Sigmoid colon (tissue), 7 donors: ENCODE results near the gene CNN2. TPM values are rescaled to one million over a fixed set of nuclear protein-coding genes. Genes with fewer than 3 reads are reported as not detected.

ENCODE experiments used
- DNase-seq: peaks from one replicate; pipeline ENCODE4 v3.0.0-alpha.2; 2019
- H3K27ac ChIP-seq, 4 donors: fragments of 200-600 bp; sonication (generic); one replicate each; pipeline ENCODE4 v1.5.1; 2016 to 2019; ENCODE audit warnings: mild to moderate bottlenecking in 1 of 4
- H3K27me3 ChIP-seq, 3 donors: fragments of 200-600 bp; sonication (generic); one replicate each; pipeline ENCODE4 v1.5.1; 2019; ENCODE audit warnings: mild to moderate bottlenecking in 1 of 3
- H3K36me3 ChIP-seq, 4 donors: fragments of 200-600 bp; sonication (generic); one replicate each; pipeline ENCODE4 v1.5.1; 2016 to 2019
- H3K4me1 ChIP-seq, 4 donors: fragments of 200-600 bp; sonication (generic); one replicate each; pipeline ENCODE4 v1.5.1; 2017 to 2019
- H3K4me3 ChIP-seq, 4 donors: fragments of 200-600 bp; sonication (generic); one replicate each; pipeline ENCODE4 v1.5.1; 2017 to 2019; ENCODE audit warnings: mild to moderate bottlenecking in 2 of 4, moderate library complexity in 1 of 4
- H3K9me3 ChIP-seq, 4 donors: fragments of 200-600 bp in 3 of 4; sonication (generic) in 3 of 4; one replicate each; pipeline versions ENCODE4 v1.5.1 to v1.6.1; 2013 to 2019
- CTCF ChIP-seq, 4 experiments: fragments of 450-650 bp in 3 of 4; fragments of 200-600 bp in 1 of 4; IDR thresholded peaks; one replicate each; pipeline ENCODE4 v1.5.1; 2016 to 2019; ENCODE audit warnings: antibody characterized with exemption in 4 of 4, mild to moderate bottlenecking in 3 of 4, moderate library complexity in 2 of 4
- EP300 ChIP-seq, 4 donors: sonication (generic); formaldehyde crosslinking; IDR thresholded peaks; one replicate each; pipeline ENCODE4 v1.6.1; 2017; ENCODE audit warnings: antibody characterized with exemption in 4 of 4
- POLR2A ChIP-seq, 2 donors: fragments of 450-650 bp; IDR thresholded peaks; one replicate each; pipeline ENCODE4 v1.6.1; 2016; ENCODE audit warnings: antibody characterized with exemption in 2 of 2, mild to moderate bottlenecking in 2 of 2, moderate library complexity in 2 of 2
- POLR2AphosphoS5 ChIP-seq, 4 donors: sonication (generic); formaldehyde crosslinking; IDR thresholded peaks; one replicate each; pipeline ENCODE4 v1.6.1; 2017; ENCODE audit warnings: antibody characterized with exemption in 4 of 4
- WGBS, 2 donors: extraction: QIAGEN DNeasy Blood & Tissue Kit; methylation state at CpG; one replicate each; pipeline ENCODE4 v1.1.7; 2013; 5-methylcytosine and 5-hydroxymethylcytosine counted together
- intact Hi-C: fragments of 100-400 bp; cut with DNase I; formaldehyde crosslinking; loops from one replicate; pipeline ENCODE4 v1.15.1; 2023
- polyA plus RNA-seq, 3 donors: library from polyadenylated mRNA; stranded (reverse); fragments of 200-250 nt; gene quantifications; one replicate each; pipeline ENCODE4 v1.2.3, GENCODE V29; 2013
- total RNA-seq, 4 donors: library from RNA; depleted of rRNA; stranded (reverse); fragments of >200 nt; gene quantifications; one replicate each; pipeline ENCODE4 v1.1.0, GENCODE V29; 2016
- donor health status: healthy with polysubstance abuse.
- donor health status: Bipolar disorder and iron deficiency.
- donor health status: healthy.

The CNN2 gene
- total and polyA plus RNA-seq, 7 donors: 25.5 to 115 (median 48.0) TPM

- peaks cover 0 to 27% (median 15%) of the 10 kb centered on the region in 4 donors for H3K36me3 ChIP-seq
- 74 to 84% methylated on average over 8 of the region's 8 CpGs for WGBS, 2 donors
- no peak overlapping the region for H3K27ac ChIP-seq
- peaks cover 7 to 19% (median 15%) of the 10 kb centered on the region in 3 donors for H3K27me3 ChIP-seq
- DNase-seq: no peak
- no peak overlapping the region for H3K4me3 ChIP-seq
- TF ChIP-seq EP300 (IDR thresholded peaks at IDR 0.05): no peak
- TF ChIP-seq POLR2A (IDR thresholded peaks at IDR 0.05): no peak
- no peak for TF ChIP-seq CTCF (IDR thresholded peaks at IDR 0.05)
- TF ChIP-seq POLR2AphosphoS5 (IDR thresholded peaks at IDR 0.05): no peak
- intact Hi-C loops: no loop called here
- no peaks in the 10 kb centered on the region for H3K9me3 ChIP-seq
- peaks cover 0 to 19% (median 9%) of the 10 kb centered on the region in 4 donors for H3K4me1 ChIP-seq
These were observed 58.7 kb downstream of the CNN2 start for GRCh38 chr19:1085053-1085658.

GRCh38 chr19:1085676-1086442 is 59.5 kb downstream of the CNN2 start:
- H3K27ac ChIP-seq: no peak overlapping the region

GRCh38 chr19:1086613-1087012 is 60.2 kb downstream of the CNN2 start:
- 79 to 84% methylated on average over 21 of the region's 21 CpGs for WGBS, 2 donors
- no peak for DNase-seq
- peaks cover 0 to 19% (median 9%) of the 10 kb centered on the region in 4 donors for H3K4me1 ChIP-seq
- H3K4me3 ChIP-seq: no peak overlapping the region
- peaks cover 11 to 41% (median 24%) of the 10 kb centered on the region in 4 donors for H3K36me3 ChIP-seq
- no peaks in the 10 kb centered on the region for H3K9me3 ChIP-seq
- H3K27me3 ChIP-seq: peaks cover 7 to 16% (median 15%) of the 10 kb centered on the region in 3 donors
- peak overlapping the region in 1 of 4 donors; percentile 62 for H3K27ac ChIP-seq
- TF ChIP-seq EP300 (IDR thresholded peaks at IDR 0.05) (no peak), POLR2A (IDR thresholded peaks at IDR 0.05) (no peak), POLR2AphosphoS5 (IDR thresholded peaks at IDR 0.05) (no peak), CTCF (IDR thresholded peaks at IDR 0.05) (no peak)
- intact Hi-C loops: no loop called here

More at GRCh38 chr19:1085676-1086442, 59.5 kb downstream of the CNN2 start:
- Histone ChIP-seq H3K9me3 (no peaks in the 10 kb centered on the region), H3K4me1 (peaks cover 0 to 19% (median 9%) of the 10 kb centered on the region in 4 donors), H3K4me3 (no peak overlapping the region), H3K27me3 (peaks cover 7 to 19% (median 15%) of the 10 kb centered on the region in 3 donors), H3K36me3 (peaks cover 4 to 33% (median 18%) of the 10 kb centered on the region in 4 donors)
- no peak for TF ChIP-seq CTCF (IDR thresholded peaks at IDR 0.05)
- 81 to 84% methylated on average over 38 of the region's 38 CpGs for WGBS, 2 donors
- DNase-seq: no peak
- intact Hi-C loops: no loop called here

GRCh38 chr19:1087813-1088415 is 61.5 kb downstream of the CNN2 start:
- DNase-seq: no peak
- Histone ChIP-seq H3K4me1 (peaks cover 0 to 6% (median 0%) of the 10 kb centered on the region in 4 donors), H3K36me3 (peaks cover 15 to 47% (median 30%) of the 10 kb centered on the region in 4 donors), H3K27me3 (peaks cover 0 to 6% (median 2%) of the 10 kb centered on the region in 3 donors), H3K9me3 (no peaks in the 10 kb centered on the region), H3K27ac (peak overlapping the region in 3 of 4 donors; percentile 39 to 62 (median 56)), H3K4me3 (no peak overlapping the region)
- TF ChIP-seq POLR2AphosphoS5 (IDR thresholded peaks at IDR 0.05): peak in 2 of 4 donors; percentile 29 to 32
- TF ChIP-seq CTCF (IDR thresholded peaks at IDR 0.05): no peak
- TF ChIP-seq EP300 (IDR thresholded peaks at IDR 0.05): no peak
- 37 to 53% methylated on average over 27 of the region's 27 CpGs for WGBS, 2 donors
- intact Hi-C loops: no loop called here
